ENCODE data around the gene OR51V1.
"Not testable (repeated sequence)": the region's sequence is repeated elsewhere in the genome, so short reads cannot be mapped to it uniquely, and the experiment has no call there.

The OR51V1 gene

GRCh38 chr11:5171856-5172255 lies 28.6 kb downstream of the OR51V1 start:
- ChIA-PET CTCF (no interaction called here), POLR2A (no interaction called here)
- H3K4me3 ChIP-seq (ENCODE audit: low read depth, low read length), result no peak overlapping the region
- no peak for TF ChIP-seq CTCF (IDR thresholded peaks at IDR 0.05; ENCODE audit: insufficient read depth, low read length, missing control alignments)
- no peak for DNase-seq (ENCODE audit: low read depth, low spot score)

- POLR2A ChIA-PET; DNase-seq (ENCODE audit: low read depth, low spot score); H3K4me3 ChIP-seq (ENCODE audit: low read depth, low read length); CTCF ChIA-PET: not testable (repeated sequence)
Measured at GRCh38 chr11:5165898-5166297, 34.6 kb downstream of the OR51V1 start.

GRCh38 chr11:5164807-5165206 lies 35.7 kb downstream of the OR51V1 start:
- POLR2A ChIA-PET; DNase-seq (ENCODE audit: low read depth, low spot score); CTCF ChIA-PET; H3K4me3 ChIP-seq (ENCODE audit: low read depth, low read length): not testable (repeated sequence)

- CTCF ChIA-PET; H3K4me3 ChIP-seq (ENCODE audit: low read depth, low read length); POLR2A ChIA-PET; DNase-seq (ENCODE audit: low read depth, low spot score): not testable (repeated sequence)
Measured at GRCh38 chr11:5161045-5161444, 39.4 kb downstream of the OR51V1 start.

- POLR2A ChIA-PET; DNase-seq (ENCODE audit: low read depth, low spot score); H3K4me3 ChIP-seq (ENCODE audit: low read depth, low read length); CTCF ChIA-PET: not testable (repeated sequence)
Measured at GRCh38 chr11:5160217-5160616, 40.3 kb downstream of the OR51V1 start.

GRCh38 chr11:5159806-5160205 lies 40.7 kb downstream of the OR51V1 start:
- H3K4me3 ChIP-seq (ENCODE audit: low read depth, low read length), result no peak overlapping the region
- TF ChIP-seq CTCF (IDR thresholded peaks at IDR 0.05; ENCODE audit: insufficient read depth, low read length, missing control alignments), result no peak
- DNase-seq (ENCODE audit: low read depth, low spot score), result no peak
- ChIA-PET POLR2A (no interaction called here), CTCF (no interaction called here)

- POLR2A ChIA-PET, result no interaction called here
- CTCF ChIA-PET, result no interaction called here
Measured at GRCh38 chr11:5154657-5155056, 45.8 kb downstream of the OR51V1 start, which contains the start of gene OR52A1. OR52A1 (minus strand) TSS chr11:5154757; CDS start chr11:5152369, 2,388 bp downstream.

GRCh38 chr11:5153574-5154431 lies 46.7 kb downstream of the OR51V1 start:
- POLR2A ChIA-PET, result no interaction called here
- DNase-seq (ENCODE audit: low read depth, low spot score), result no peak
- CTCF ChIA-PET, result no interaction called here

More at GRCh38 chr11:5154657-5155056, 45.8 kb downstream of the OR51V1 start, which contains the start of gene OR52A1:
- no peak for TF ChIP-seq CTCF (IDR thresholded peaks at IDR 0.05; ENCODE audit: insufficient read depth, low read length, missing control alignments)
- no peak within 1 kb of the TSS for H3K4me3 ChIP-seq (ENCODE audit: low read depth, low read length)
- no peak for DNase-seq (ENCODE audit: low read depth, low spot score)

More at GRCh38 chr11:5153574-5154431, 46.7 kb downstream of the OR51V1 start:
- TF ChIP-seq CTCF (IDR thresholded peaks at IDR 0.05; ENCODE audit: insufficient read depth, low read length, missing control alignments), result no peak
- no peak overlapping the region for H3K4me3 ChIP-seq (ENCODE audit: low read depth, low read length)
